Transverse colon (tissue), 4 donors: ENCODE data around the gene RBM46. TPM values are rescaled to one million over a fixed set of nuclear protein-coding genes. Genes with fewer than 3 reads are reported as not detected.
A peak's percentile ranks its signal among the peaks of the same experiment; 100 is the strongest.

Source experiments
- DNase-seq: peaks from one replicate; pipeline ENCODE4 v3.0.0-alpha.2; 2019
- H3K27ac ChIP-seq, 4 donors: fragments of 200-600 bp; sonication (generic); 2 replicates each; pipeline ENCODE4 v1.5.1; 2016 to 2018; ENCODE audit warnings: inconsistent platforms in 4 of 4
- H3K27me3 ChIP-seq: fragments of 200-600 bp; sonication (generic); 2 replicates; pipeline ENCODE4 v1.5.1; 2017; ENCODE audit warnings: inconsistent platforms
- H3K36me3 ChIP-seq, 4 donors: fragments of 200-600 bp; sonication (generic); 2 replicates each; pipeline ENCODE4 v1.5.1; 2017 to 2019; ENCODE audit warnings: inconsistent platforms in 4 of 4
- H3K4me1 ChIP-seq, 4 donors: fragments of 200-600 bp; sonication (generic); 2 replicates each; pipeline ENCODE4 v1.5.1; 2017 to 2020; ENCODE audit warnings: inconsistent platforms in 4 of 4
- H3K4me3 ChIP-seq, 4 donors: fragments of 200-600 bp; sonication (generic); 1 replicate in 1 of 4; 2 replicates in 3 of 4; pipeline versions ENCODE4 v1.5.1 to v1.6.1; 2017 to 2019; ENCODE audit warnings: inconsistent platforms in 4 of 4
- H3K9me3 ChIP-seq, 2 donors: fragments of 200-600 bp; sonication (generic); 2 replicates each; pipeline ENCODE4 v1.5.1; 2017 to 2019; ENCODE audit warnings: inconsistent platforms in 2 of 2
- CTCF ChIP-seq, 5 experiments: fragments of 200-600 bp in 3 of 5; fragments of 450-650 bp in 2 of 5; sonication (generic) in 3 of 5; IDR thresholded peaks; 1 replicate in 2 of 5; 2 replicates in 3 of 5; pipeline ENCODE4 v1.5.1; 2016 to 2017; ENCODE audit warnings: antibody characterized with exemption in 5 of 5, inconsistent platforms in 3 of 5, mild to moderate bottlenecking in 2 of 5, moderate library complexity in 1 of 5
- EP300 ChIP-seq: sonication (generic); formaldehyde crosslinking; IDR thresholded peaks from one replicate; pipeline ENCODE4 v1.6.1; 2017; ENCODE audit warnings: antibody characterized with exemption, low read depth
- POLR2A ChIP-seq: fragments of 450-650 bp; IDR thresholded peaks from one replicate; pipeline ENCODE4 v1.6.1; 2016; ENCODE audit warnings: antibody characterized with exemption, mild to moderate bottlenecking, moderate library complexity
- POLR2AphosphoS5 ChIP-seq, 3 donors: sonication (generic); formaldehyde crosslinking; IDR thresholded peaks; one replicate each; pipeline ENCODE4 v1.6.1; 2016; ENCODE audit warnings: antibody characterized with exemption in 3 of 3
- WGBS, 2 donors: methylation state at CpG; one replicate each; pipeline ENCODE4 v1.1.5; 2018; ENCODE audit warnings: low coverage in 1 of 2; 5-methylcytosine and 5-hydroxymethylcytosine counted together
- in situ Hi-C, 4 donors: fragments of 200-750 bp; cut with MboI; loops; one replicate each; pipeline versions ENCODE4 v1.15.0 to v1.15.1; 2017; ENCODE audit warnings: low sequenced_read_pairs in 3 of 4, low pct_ligation_motif_present in 1 of 4, low pct_unique_long_range_greater_than_20kb in 1 of 4
- intact Hi-C: fragments of 100-400 bp; cut with DNase I; formaldehyde crosslinking; loops from one replicate; pipeline ENCODE4 v1.15.1; 2023; ENCODE audit warnings: low total_unique reads
- total RNA-seq, 4 donors: library from RNA; depleted of rRNA; stranded (reverse); fragments of >200 nt; gene quantifications; one replicate each; pipeline ENCODE4 v1.1.0, GENCODE V29; 2016

Gene RBM46
- total RNA-seq, 4 donors from 2014 or later, result not detected

- no peak for DNase-seq
- Histone ChIP-seq H3K4me1 (no peaks in the 10 kb centered on the region), H3K9me3 (no peaks in the 10 kb centered on the region), H3K27me3 (peaks cover 4% of the 10 kb centered on the region), H3K4me3 (no peak overlapping the region), H3K27ac (no peak overlapping the region), H3K36me3 (no peaks in the 10 kb centered on the region)
- 17 to 21% methylated on average over 3 of the region's 3 CpGs for whole genome bisulfite sequencing, 2 donors
- intact Hi-C loops, result no loop called here
- TF ChIP-seq POLR2AphosphoS5 (IDR thresholded peaks at IDR 0.05) (no peak), CTCF (IDR thresholded peaks at IDR 0.05) (peak; percentile 35 to 60 (median 50)), EP300 (no peak), POLR2A (no peak)
- in situ Hi-C loops, result no loop called here
These were observed 26.1 kb downstream of the RBM46 start for GRCh38 chr4:154807042-154807630.

- no peak for DNase-seq
- H3K36me3 ChIP-seq, result no peaks in the 10 kb centered on the region
- H3K4me1 ChIP-seq, result no peaks in the 10 kb centered on the region
- in situ Hi-C loops, result no loop called here
- H3K27ac ChIP-seq, result no peak overlapping the region
- no peak overlapping the region for H3K4me3 ChIP-seq
- no peaks in the 10 kb centered on the region for H3K27me3 ChIP-seq
- intact Hi-C loops, result no loop called here
- no peak for TF ChIP-seq POLR2A
- TF ChIP-seq CTCF (IDR thresholded peaks at IDR 0.05), result no peak
- TF ChIP-seq EP300, result no peak
- TF ChIP-seq POLR2AphosphoS5 (IDR thresholded peaks at IDR 0.05), result no peak
- H3K9me3 ChIP-seq, result no peaks in the 10 kb centered on the region
These were observed 37.2 kb downstream of the RBM46 start for GRCh38 chr4:154818230-154818629.

- Histone ChIP-seq H3K27ac (no peak overlapping the region), H3K4me1 (no peaks in the 10 kb centered on the region), H3K4me3 (no peak overlapping the region), H3K36me3 (no peaks in the 10 kb centered on the region), H3K9me3 (no peaks in the 10 kb centered on the region), H3K27me3 (no peaks in the 10 kb centered on the region)
- DNase-seq, result no peak
- intact Hi-C loops (no loop called here), in situ Hi-C loops (no loop called here)
- TF ChIP-seq EP300, result no peak
- no peak for TF ChIP-seq CTCF (IDR thresholded peaks at IDR 0.05)
- TF ChIP-seq POLR2A, result no peak
- no peak for TF ChIP-seq POLR2AphosphoS5 (IDR thresholded peaks at IDR 0.05)
These were observed 41.7 kb downstream of the RBM46 start for GRCh38 chr4:154822775-154823174.

DNA sequence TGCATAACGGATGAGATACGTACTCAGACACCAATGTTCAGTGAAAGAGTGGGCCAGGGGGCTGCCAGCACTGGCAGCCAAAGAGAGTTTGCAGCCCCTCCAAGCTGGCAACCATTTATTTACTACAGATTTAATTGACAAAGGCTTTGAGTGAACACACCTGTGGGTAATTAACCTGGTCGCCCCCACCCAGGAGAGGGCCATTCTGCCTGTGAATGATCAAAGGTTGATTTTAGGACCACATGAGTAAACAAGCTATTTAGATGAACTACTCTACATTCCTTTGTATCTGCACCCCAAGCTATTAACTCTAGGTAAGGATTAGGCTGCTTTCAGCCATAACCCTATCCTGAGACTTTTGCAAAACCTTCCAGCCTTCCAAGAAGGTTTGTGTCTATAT, 55.0 kb downstream of the RBM46 start:
- H3K4me3 ChIP-seq, result no peak overlapping the region
- no peak overlapping the region for H3K27ac ChIP-seq
- no peaks in the 10 kb centered on the region for H3K27me3 ChIP-seq
- in situ Hi-C loops, result no loop called here
- intact Hi-C loops, result no loop called here
- DNase-seq, result no peak
- no peak for TF ChIP-seq EP300
- TF ChIP-seq POLR2AphosphoS5 (IDR thresholded peaks at IDR 0.05), result no peak
- TF ChIP-seq CTCF (IDR thresholded peaks at IDR 0.05), result no peak
- TF ChIP-seq POLR2A, result no peak
- WGBS, 2 donors, result 20 to 47% methylated on average over 1 to 3 of the region's 3 CpGs
- H3K36me3 ChIP-seq, result no peaks in the 10 kb centered on the region
- H3K4me1 ChIP-seq, result no peaks in the 10 kb centered on the region
- no peaks in the 10 kb centered on the region for H3K9me3 ChIP-seq
